Activated naive CD8-positive, alpha-beta T cell treated with anti-CD3 and anti-CD28 coated beads, Interleukin-2, amount 10 ng/mL, durations not matched to agents 7 days and 5 days (primary cell): Measurements from ENCODE around the gene CSRNP3. TPM values are rescaled to one million over a fixed set of nuclear protein-coding genes. Genes with fewer than 3 reads are reported as not detected.

ENCODE experiments used
- ATAC-seq: fragments of 150-1000 bp; cut with Tn5 transposase; one replicate; pipeline ENCODE4 v1.10.0; 2021; ENCODE audit warnings: low read depth, moderate library complexity
- POLR2A ChIA-PET: fragments of 350-600 bp; sonication (Branson Sonifier 250); formaldehyde crosslinking; loops from one replicate; lab custom pipeline; 2021; ENCODE audit warnings: antibody characterized with exemption; lab: Charles Lee
- DNase-seq: peaks from one replicate; pipeline ENCODE4 v3.0.0; 2021
- H3K27ac Mint-ChIP-seq: one replicate; pipeline ENCODE4 v1.8.0; 2022; ENCODE audit warnings: mild to moderate bottlenecking, mixed read lengths
- H3K27me3 Mint-ChIP-seq: one replicate; pipeline ENCODE4 v1.8.0; 2022; ENCODE audit warnings: mild to moderate bottlenecking, moderate library complexity, mixed read lengths
- H3K36me3 Mint-ChIP-seq: one replicate; pipeline ENCODE4 v1.8.0; 2021; ENCODE audit warnings: mild to moderate bottlenecking, mixed read lengths
- H3K4me1 Mint-ChIP-seq: one replicate; pipeline ENCODE4 v1.8.0; 2021; ENCODE audit warnings: mixed read lengths
- H3K4me3 Mint-ChIP-seq: one replicate; pipeline ENCODE4 v1.8.0; 2022; ENCODE audit warnings: mild to moderate bottlenecking, moderate library complexity, mixed read lengths
- H3K9me3 Mint-ChIP-seq: one replicate; pipeline ENCODE4 v1.8.0; 2021; ENCODE audit warnings: mixed read lengths
- total RNA-seq, 2 experiments: library from RNA; stranded (reverse); gene quantifications; one replicate each; pipeline ENCODE4 v1.2.3, GENCODE V29; 2021

CSRNP3 gene
- total RNA-seq, 2 experiments from 2014 or later, result not detected

GRCh38 chr2:165720511-165720910, 251.0 kb downstream of the CSRNP3 start:
- H3K27me3 Mint-ChIP-seq, result peaks cover 13% of the 10 kb centered on the region
- H3K4me1 Mint-ChIP-seq, result no peaks in the 10 kb centered on the region
- no peak for DNase-seq
- H3K9me3 Mint-ChIP-seq, result no peaks in the 10 kb centered on the region
- ATAC-seq, result no peak
- H3K27ac Mint-ChIP-seq, result no peak overlapping the region
- H3K4me3 Mint-ChIP-seq, result no peak overlapping the region
- no peaks in the 10 kb centered on the region for H3K36me3 Mint-ChIP-seq
- POLR2A ChIA-PET, result no interaction called here

- POLR2A ChIA-PET, result no interaction called here
- H3K27me3 Mint-ChIP-seq, result peaks cover 5% of the 10 kb centered on the region
These were observed 255.9 kb downstream of the CSRNP3 start for GRCh38 chr2:165725421-165725820.

More at GRCh38 chr2:165725421-165725820, 255.9 kb downstream of the CSRNP3 start:
- H3K4me1 Mint-ChIP-seq, result no peaks in the 10 kb centered on the region
- no peaks in the 10 kb centered on the region for H3K36me3 Mint-ChIP-seq
- H3K27ac Mint-ChIP-seq, result no peak overlapping the region
- peaks cover 1% of the 10 kb centered on the region for H3K9me3 Mint-ChIP-seq
- DNase-seq (no peak), ATAC-seq (no peak)
- H3K4me3 Mint-ChIP-seq, result no peak overlapping the region

Other genes starting within 250 kb of the CSRNP3 start
- gene SCN2A, start 230.3 kb upstream of the CSRNP3 start, total RNA-seq, result under 1 TPM in 1 of 2 experiments, not detected in 1; 0.06 TPM